Nephron progenitor cell (in vitro differentiated cells): Measurements from ENCODE around the gene WDR17.

ENCODE experiments used
- DNase-seq: peaks from one replicate; pipeline ENCODE4 v3.0.0; 2021
- H3K27ac Mint-ChIP-seq: 2 replicates; pipeline ENCODE4 v1.8.0; 2021; ENCODE audit warnings: mild to moderate bottlenecking, moderate library complexity, mixed read lengths
- H3K27me3 Mint-ChIP-seq: 2 replicates; pipeline ENCODE4 v1.8.0; 2021; ENCODE audit warnings: mild to moderate bottlenecking, low read depth, mixed read lengths; ENCODE audit not compliant: poor library complexity
- H3K36me3 Mint-ChIP-seq: 2 replicates; pipeline ENCODE4 v1.8.0; 2021; ENCODE audit warnings: low read depth, mixed read lengths
- H3K4me1 Mint-ChIP-seq: 2 replicates; pipeline ENCODE4 v1.8.0; 2021; ENCODE audit warnings: mixed read lengths
- H3K4me3 Mint-ChIP-seq: 2 replicates; pipeline ENCODE4 v1.8.0; 2021; ENCODE audit warnings: mild to moderate bottlenecking, moderate library complexity, mixed read lengths
- H3K9me3 Mint-ChIP-seq: 2 replicates; pipeline ENCODE4 v1.8.0; 2021; ENCODE audit warnings: mild to moderate bottlenecking, moderate library complexity, mixed read lengths
- CTCF ChIP-seq: fragments of 200-600 bp; sonication (generic); IDR thresholded peaks from 2 replicates; pipeline ENCODE4 v1.5.0; 2021; ENCODE audit warnings: antibody characterized with exemption

The WDR17 gene

GRCh38 chr4:176043838-176044588, 21.6 kb upstream of the WDR17 start:
- no peak for TF ChIP-seq CTCF
- H3K27me3 Mint-ChIP-seq = peaks cover 3% of the 10 kb centered on the region

GRCh38 chr4:176044589-176044951, 21.1 kb upstream of the WDR17 start:
- no peaks in the 10 kb centered on the region for H3K36me3 Mint-ChIP-seq
- H3K27me3 Mint-ChIP-seq = peaks cover 3% of the 10 kb centered on the region
- H3K9me3 Mint-ChIP-seq = peaks cover 14% of the 10 kb centered on the region
- H3K4me3 Mint-ChIP-seq = no peak overlapping the region
- H3K4me1 Mint-ChIP-seq = peaks cover 4% of the 10 kb centered on the region
- no peak overlapping the region for H3K27ac Mint-ChIP-seq
- DNase-seq = no peak
- no peak for TF ChIP-seq CTCF

More at GRCh38 chr4:176043838-176044588, 21.6 kb upstream of the WDR17 start:
- Mint-ChIP-seq H3K4me1 (peaks cover 4% of the 10 kb centered on the region), H3K36me3 (no peaks in the 10 kb centered on the region), H3K27ac (no peak overlapping the region), H3K9me3 (peaks cover 19% of the 10 kb centered on the region), H3K4me3 (no peak overlapping the region)
- DNase-seq = no peak

- H3K9me3 Mint-ChIP-seq = no peaks in the 10 kb centered on the region
- no peak for DNase-seq
- H3K36me3 Mint-ChIP-seq = no peaks in the 10 kb centered on the region
- H3K27me3 Mint-ChIP-seq = no peaks in the 10 kb centered on the region
- H3K4me3 Mint-ChIP-seq = no peak overlapping the region
- TF ChIP-seq CTCF = no peak
- no peak overlapping the region for H3K27ac Mint-ChIP-seq
- peaks cover 4% of the 10 kb centered on the region for H3K4me1 Mint-ChIP-seq
Observed at GRCh38 chr4:176048631-176049030, 17.0 kb upstream of the WDR17 start.

- no peaks in the 10 kb centered on the region for H3K36me3 Mint-ChIP-seq
- H3K4me1 Mint-ChIP-seq = no peaks in the 10 kb centered on the region
- no peak for DNase-seq
- H3K4me3 Mint-ChIP-seq = no peak overlapping the region
- H3K27me3 Mint-ChIP-seq = no peaks in the 10 kb centered on the region
- H3K9me3 Mint-ChIP-seq = no peaks in the 10 kb centered on the region
- no peak overlapping the region for H3K27ac Mint-ChIP-seq
- TF ChIP-seq CTCF = no peak
Observed at GRCh38 chr4:176052744-176053143, 12.9 kb upstream of the WDR17 start.

- no peak for DNase-seq
- Mint-ChIP-seq H3K36me3 (no peaks in the 10 kb centered on the region), H3K4me3 (no peak overlapping the region), H3K27me3 (no peaks in the 10 kb centered on the region), H3K9me3 (no peaks in the 10 kb centered on the region), H3K27ac (no peak overlapping the region), H3K4me1 (no peaks in the 10 kb centered on the region)
- no peak for TF ChIP-seq CTCF
Observed at GRCh38 chr4:176053785-176054184, 11.9 kb upstream of the WDR17 start.

- H3K4me3 Mint-ChIP-seq = no peak overlapping the region
- no peak overlapping the region for H3K27ac Mint-ChIP-seq
- no peaks in the 10 kb centered on the region for H3K27me3 Mint-ChIP-seq
- no peaks in the 10 kb centered on the region for H3K9me3 Mint-ChIP-seq
- H3K36me3 Mint-ChIP-seq = no peaks in the 10 kb centered on the region
- no peaks in the 10 kb centered on the region for H3K4me1 Mint-ChIP-seq
- TF ChIP-seq CTCF = no peak
- no peak for DNase-seq
Observed at GRCh38 chr4:176054942-176055341, 10.7 kb upstream of the WDR17 start.
